ENCODE results near the gene DCAKD. TPM values are rescaled to one million over a fixed set of nuclear protein-coding genes. Genes with fewer than 3 reads are reported as not detected.

The DCAKD gene
- total and polyA plus RNA-seq, 2 experiments from 2014 or later = 29.9 to 47.4 TPM

DNA sequence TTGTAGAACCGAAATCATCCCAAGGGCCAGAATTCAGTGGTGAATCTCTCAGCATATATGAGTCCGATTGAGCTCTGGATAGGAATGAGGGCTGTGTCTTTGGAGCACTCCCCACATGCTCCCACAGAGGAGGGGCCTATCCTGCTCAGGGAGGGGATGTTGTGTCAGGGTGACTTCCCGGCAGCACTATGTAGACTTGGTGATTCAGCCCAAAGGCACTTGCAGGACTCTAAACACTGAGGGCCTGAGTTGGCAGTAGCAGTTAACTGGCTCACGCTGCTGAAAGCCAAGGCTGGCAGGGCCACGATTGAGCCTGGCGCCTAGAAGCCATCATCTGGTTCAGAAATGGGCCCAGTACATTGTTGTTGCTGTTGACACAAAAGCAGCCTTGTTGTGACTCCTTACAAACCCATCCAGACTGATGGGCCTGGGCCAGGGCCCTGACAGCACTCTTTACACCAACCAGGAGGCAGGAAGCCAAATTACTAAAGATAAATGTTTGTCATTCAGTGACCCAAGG lies 41.5 kb upstream of the DCAKD start:
- H3K9me2 ChIP-seq (replicated peaks; ENCODE audit: insufficient read depth) = no peaks in the 10 kb centered on the region
- no peaks in the 10 kb centered on the region for H3K27me3 ChIP-seq
- no peaks in the 10 kb centered on the region for H4K20me1 ChIP-seq (ENCODE audit: insufficient read depth, poor library complexity, severe bottlenecking)
- DNase-seq (ENCODE audit: low spot score) = peak; percentile 86
- H3K27ac ChIP-seq = peak overlapping the region; percentile 91
- peaks cover 2% of the 10 kb centered on the region for H3K79me2 ChIP-seq
- no peaks in the 10 kb centered on the region for H3K36me3 ChIP-seq (replicated peaks; ENCODE audit: insufficient read depth, low read depth)
- no peak overlapping the region for H2AFZ ChIP-seq
- TF ChIP-seq EZH2phosphoT487 (IDR thresholded peaks at IDR 0.05; ENCODE audit: low read depth, severe bottlenecking, unreplicated experiment) = no peak
- TF ChIP-seq EZH2 (IDR thresholded peaks at IDR 0.05; ENCODE audit: borderline replicate concordance) = no peak
- TF ChIP-seq, protein P1, sequence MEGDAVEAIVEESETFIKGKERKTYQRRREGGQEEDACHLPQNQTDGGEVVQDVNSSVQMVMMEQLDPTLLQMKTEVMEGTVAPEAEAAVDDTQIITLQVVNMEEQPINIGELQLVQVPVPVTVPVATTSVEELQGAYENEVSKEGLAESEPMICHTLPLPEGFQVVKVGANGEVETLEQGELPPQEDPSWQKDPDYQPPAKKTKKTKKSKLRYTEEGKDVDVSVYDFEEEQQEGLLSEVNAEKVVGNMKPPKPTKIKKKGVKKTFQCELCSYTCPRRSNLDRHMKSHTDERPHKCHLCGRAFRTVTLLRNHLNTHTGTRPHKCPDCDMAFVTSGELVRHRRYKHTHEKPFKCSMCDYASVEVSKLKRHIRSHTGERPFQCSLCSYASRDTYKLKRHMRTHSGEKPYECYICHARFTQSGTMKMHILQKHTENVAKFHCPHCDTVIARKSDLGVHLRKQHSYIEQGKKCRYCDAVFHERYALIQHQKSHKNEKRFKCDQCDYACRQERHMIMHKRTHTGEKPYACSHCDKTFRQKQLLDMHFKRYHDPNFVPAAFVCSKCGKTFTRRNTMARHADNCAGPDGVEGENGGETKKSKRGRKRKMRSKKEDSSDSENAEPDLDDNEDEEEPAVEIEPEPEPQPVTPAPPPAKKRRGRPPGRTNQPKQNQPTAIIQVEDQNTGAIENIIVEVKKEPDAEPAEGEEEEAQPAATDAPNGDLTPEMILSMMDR (IDR thresholded peaks at IDR 0.05; ENCODE audit: poor library complexity) = no peak
- H3K4me3 ChIP-seq = no peak overlapping the region
- peak overlapping the region; percentile 25 for H3K4me2 ChIP-seq
- 43% methylated on average over 6 of the region's 6 CpGs for WGBS (ENCODE audit: low lambda C conversion rate, missing lambda C conversion rate)
- H3K4me1 ChIP-seq (ENCODE audit: insufficient read depth) = peaks cover 16% of the 10 kb centered on the region
- no peaks in the 10 kb centered on the region for H3K9me3 ChIP-seq (ENCODE audit: low read depth)

DNA sequence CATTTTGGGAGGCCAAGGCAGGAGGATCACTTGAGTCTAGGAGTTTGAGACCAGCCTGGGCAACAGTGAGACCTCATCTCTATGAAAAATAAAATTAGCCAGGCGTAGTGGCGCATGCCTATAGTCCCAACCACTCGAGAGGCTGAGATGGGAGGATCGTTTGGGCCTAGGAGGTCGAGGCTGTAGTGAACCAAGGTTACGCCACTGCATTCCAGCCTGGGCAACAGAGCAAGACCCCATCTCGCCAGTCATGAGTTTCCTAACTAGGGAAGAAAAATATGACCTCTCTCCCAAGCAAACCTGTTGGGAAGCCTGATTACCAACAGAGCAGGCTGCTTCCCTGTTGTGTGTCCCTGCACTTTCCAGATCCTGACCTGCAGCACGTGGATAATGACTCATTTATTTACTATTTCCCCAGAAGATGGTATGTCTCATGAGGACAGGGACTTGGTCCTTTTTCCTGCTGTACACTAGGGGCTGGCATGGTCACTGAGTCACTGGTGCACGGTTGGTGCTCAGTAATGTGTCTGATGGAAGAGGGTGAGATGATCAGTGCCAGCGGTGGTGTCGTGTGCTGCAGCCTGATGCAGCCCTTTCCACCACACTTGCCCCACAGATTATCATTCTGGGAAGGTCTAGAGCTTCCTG lies 40.5 kb upstream of the DCAKD start:
- H3K27ac ChIP-seq = peak overlapping the region; percentile 58
- WGBS (ENCODE audit: low lambda C conversion rate, missing lambda C conversion rate) = 91% methylated on average over 11 of the region's 11 CpGs
- no peaks in the 10 kb centered on the region for H4K20me1 ChIP-seq (ENCODE audit: insufficient read depth, poor library complexity, severe bottlenecking)
- H3K27me3 ChIP-seq = no peaks in the 10 kb centered on the region
- no peaks in the 10 kb centered on the region for H3K9me2 ChIP-seq (replicated peaks; ENCODE audit: insufficient read depth)
- H2AFZ ChIP-seq = no peak overlapping the region
- no peak overlapping the region for H3K4me2 ChIP-seq
- peaks cover 2% of the 10 kb centered on the region for H3K79me2 ChIP-seq
- no peaks in the 10 kb centered on the region for H3K36me3 ChIP-seq (replicated peaks; ENCODE audit: insufficient read depth, low read depth)
- H3K4me3 ChIP-seq = no peak overlapping the region
- no peaks in the 10 kb centered on the region for H3K9me3 ChIP-seq (ENCODE audit: low read depth)
- H3K4me1 ChIP-seq (ENCODE audit: insufficient read depth) = peaks cover 16% of the 10 kb centered on the region
- DNase-seq (ENCODE audit: low spot score) = no peak
- TF ChIP-seq, protein P1 (IDR thresholded peaks at IDR 0.05; ENCODE audit: poor library complexity) = no peak
- TF ChIP-seq EZH2phosphoT487 (IDR thresholded peaks at IDR 0.05; ENCODE audit: low read depth, severe bottlenecking, unreplicated experiment) = no peak
- no peak for TF ChIP-seq EZH2 (IDR thresholded peaks at IDR 0.05; ENCODE audit: borderline replicate concordance)

GRCh38 chr17:45090711-45091110 lies 39.3 kb upstream of the DCAKD start:
- TF ChIP-seq, protein P1 (IDR thresholded peaks at IDR 0.05; ENCODE audit: poor library complexity) = no peak
- no peak for TF ChIP-seq EZH2phosphoT487 (IDR thresholded peaks at IDR 0.05; ENCODE audit: low read depth, severe bottlenecking, unreplicated experiment)
- TF ChIP-seq EZH2 (IDR thresholded peaks at IDR 0.05; ENCODE audit: borderline replicate concordance) = no peak
- Histone ChIP-seq H3K27ac (no peak overlapping the region), H3K9me3 (ENCODE audit: low read depth) (no peaks in the 10 kb centered on the region), H3K4me1 (ENCODE audit: insufficient read depth) (peaks cover 16% of the 10 kb centered on the region), H3K9me2 (replicated peaks; ENCODE audit: insufficient read depth) (no peaks in the 10 kb centered on the region), H3K27me3 (no peaks in the 10 kb centered on the region), H3K4me3 (no peak overlapping the region), H4K20me1 (ENCODE audit: insufficient read depth, poor library complexity, severe bottlenecking) (no peaks in the 10 kb centered on the region), H3K79me2 (peaks cover 2% of the 10 kb centered on the region), H3K4me2 (no peak overlapping the region), H3K36me3 (replicated peaks; ENCODE audit: insufficient read depth, low read depth) (no peaks in the 10 kb centered on the region), H2AFZ (no peak overlapping the region)
- WGBS (ENCODE audit: low lambda C conversion rate, missing lambda C conversion rate) = 90% methylated on average over 3 of the region's 3 CpGs
- DNase-seq (ENCODE audit: low spot score) = no peak
